Nephron (organoid): ENCODE data around the gene HDAC5.

Source experiments
- H3K27ac Mint-ChIP-seq, 3 experiments: 2 replicates each; pipeline ENCODE4 v1.8.0; 2020; ENCODE audit warnings: mixed read lengths in 3 of 3, mild to moderate bottlenecking in 2 of 3, moderate library complexity in 1 of 3
- H3K27me3 Mint-ChIP-seq: 2 replicates; pipeline ENCODE4 v1.8.0; 2021; ENCODE audit warnings: low read depth, mild to moderate bottlenecking, moderate library complexity, mixed read lengths
- H3K36me3 Mint-ChIP-seq: 2 replicates; pipeline ENCODE4 v1.8.0; 2020; ENCODE audit warnings: low read depth, mixed read lengths
- H3K4me1 Mint-ChIP-seq: 2 replicates; pipeline ENCODE4 v1.8.0; 2020; ENCODE audit warnings: mixed read lengths
- H3K4me3 Mint-ChIP-seq, 3 experiments: 2 replicates each; pipeline ENCODE4 v1.8.0; 2020; ENCODE audit warnings: mild to moderate bottlenecking in 3 of 3, mixed read lengths in 3 of 3, moderate library complexity in 2 of 3
- H3K9me3 Mint-ChIP-seq: 2 replicates; pipeline ENCODE4 v1.8.0; 2020; ENCODE audit warnings: mixed read lengths
- CTCF ChIP-seq, 3 experiments: fragments of 200-600 bp; sonication (generic); IDR thresholded peaks; one replicate each; pipeline ENCODE4 v1.5.0; 2021; ENCODE audit warnings: antibody characterized with exemption in 3 of 3; ENCODE audit not compliant: unreplicated experiment in 3 of 3

The HDAC5 gene

DNA sequence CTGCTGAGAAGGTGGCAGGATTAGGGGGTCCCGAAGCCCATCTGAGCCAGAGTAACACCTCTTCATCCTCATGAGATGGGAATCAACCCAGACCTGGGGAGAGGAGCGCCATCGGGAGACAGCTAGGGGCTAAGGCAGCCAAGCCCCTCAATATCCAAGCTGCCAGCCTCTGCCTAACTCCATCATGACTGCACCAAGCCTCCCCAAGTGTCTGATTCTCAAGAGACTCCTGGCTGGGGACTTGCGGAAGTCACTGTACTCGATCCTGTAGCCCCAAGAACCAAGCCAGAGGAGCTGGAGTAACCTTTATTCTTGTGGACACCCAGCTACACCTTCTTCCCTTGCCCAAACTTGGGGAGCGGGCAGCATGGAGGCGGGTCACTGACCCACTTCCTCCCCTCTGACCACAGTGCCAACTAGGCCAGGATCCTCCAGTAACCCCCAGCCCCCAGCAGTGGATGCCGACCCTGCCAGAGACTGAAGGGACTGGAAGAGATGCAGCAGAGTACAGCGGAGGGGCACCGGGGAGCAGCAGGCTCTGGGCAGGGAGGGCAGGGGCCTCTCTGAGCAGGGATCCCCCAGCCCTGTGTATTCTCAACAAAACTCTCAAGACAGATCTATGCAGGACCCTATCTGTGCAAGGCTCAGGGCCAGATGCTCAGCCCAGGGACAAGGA is 13.3 kb downstream of the HDAC5 start:
- peaks cover 7% of the 10 kb centered on the region for H3K36me3 Mint-ChIP-seq
- no peak for TF ChIP-seq CTCF (IDR thresholded peaks at IDR 0.05; ENCODE audit: unreplicated experiment in 3 of 3)
- no peaks in the 10 kb centered on the region for H3K9me3 Mint-ChIP-seq
- no peaks in the 10 kb centered on the region for H3K27me3 Mint-ChIP-seq
- H3K4me1 Mint-ChIP-seq: peaks cover 66% of the 10 kb centered on the region
- H3K4me3 Mint-ChIP-seq: peak overlapping the region; percentile 54 to 66 (median 57)
- H3K27ac Mint-ChIP-seq: peak overlapping the region in 1 of 3 experiments; percentile 42

- Mint-ChIP-seq H3K9me3 (no peaks in the 10 kb centered on the region), H3K4me3 (peak overlapping the region in 2 of 3 experiments; percentile 51 to 66), H3K4me1 (peaks cover 67% of the 10 kb centered on the region), H3K27ac (no peak overlapping the region), H3K36me3 (peaks cover 7% of the 10 kb centered on the region), H3K27me3 (no peaks in the 10 kb centered on the region)
- no peak for TF ChIP-seq CTCF (IDR thresholded peaks at IDR 0.05; ENCODE audit: unreplicated experiment in 3 of 3)
Measured at GRCh38 chr17:44109312-44109630, 14.2 kb downstream of the HDAC5 start.

GRCh38 chr17:44108440-44109311 is 14.8 kb downstream of the HDAC5 start:
- no peak for TF ChIP-seq CTCF (IDR thresholded peaks at IDR 0.05; ENCODE audit: unreplicated experiment in 3 of 3)
- Mint-ChIP-seq H3K4me3 (peak overlapping the region; percentile 36 to 71 (median 59)), H3K27ac (peak overlapping the region; percentile 41 to 67 (median 60)), H3K36me3 (peaks cover 7% of the 10 kb centered on the region), H3K9me3 (no peaks in the 10 kb centered on the region), H3K27me3 (no peaks in the 10 kb centered on the region), H3K4me1 (peaks cover 65% of the 10 kb centered on the region)

GRCh38 chr17:44106801-44107200 is 16.6 kb downstream of the HDAC5 start:
- peaks cover 55% of the 10 kb centered on the region for H3K4me1 Mint-ChIP-seq
- no peaks in the 10 kb centered on the region for H3K27me3 Mint-ChIP-seq
- no peak overlapping the region for H3K27ac Mint-ChIP-seq
- H3K36me3 Mint-ChIP-seq: peaks cover 9% of the 10 kb centered on the region
- TF ChIP-seq CTCF (IDR thresholded peaks at IDR 0.05; ENCODE audit: unreplicated experiment in 3 of 3): no peak
- no peak overlapping the region for H3K4me3 Mint-ChIP-seq
- no peaks in the 10 kb centered on the region for H3K9me3 Mint-ChIP-seq

GRCh38 chr17:44105941-44106340 is 17.5 kb downstream of the HDAC5 start:
- peaks cover 53% of the 10 kb centered on the region for H3K4me1 Mint-ChIP-seq
- no peaks in the 10 kb centered on the region for H3K9me3 Mint-ChIP-seq
- peaks cover 9% of the 10 kb centered on the region for H3K36me3 Mint-ChIP-seq
- H3K4me3 Mint-ChIP-seq: no peak overlapping the region
- peak overlapping the region; percentile 55 to 72 (median 59) for H3K27ac Mint-ChIP-seq
- no peaks in the 10 kb centered on the region for H3K27me3 Mint-ChIP-seq
- TF ChIP-seq CTCF (IDR thresholded peaks at IDR 0.05; ENCODE audit: unreplicated experiment in 3 of 3): no peak
